Transverse colon (tissue), 3 donors: ENCODE results near the gene CDH15.

ENCODE experiments used
- POLR2A ChIP-seq: fragments of 450-650 bp; IDR thresholded peaks from one replicate; pipeline ENCODE4 v1.6.1; 2016; ENCODE audit warnings: antibody characterized with exemption, mild to moderate bottlenecking, moderate library complexity
- TF ChIP-seq, protein P1 (sequence below), 5 experiments: fragments of 200-600 bp in 3 of 5; fragments of 450-650 bp in 2 of 5; sonication (generic) in 3 of 5; IDR thresholded peaks; 1 replicate in 2 of 5; 2 replicates in 3 of 5; pipeline ENCODE4 v1.5.1; 2016 to 2017; ENCODE audit warnings: antibody characterized with exemption in 5 of 5, inconsistent platforms in 3 of 5, mild to moderate bottlenecking in 2 of 5, moderate library complexity in 1 of 5

DNA sequence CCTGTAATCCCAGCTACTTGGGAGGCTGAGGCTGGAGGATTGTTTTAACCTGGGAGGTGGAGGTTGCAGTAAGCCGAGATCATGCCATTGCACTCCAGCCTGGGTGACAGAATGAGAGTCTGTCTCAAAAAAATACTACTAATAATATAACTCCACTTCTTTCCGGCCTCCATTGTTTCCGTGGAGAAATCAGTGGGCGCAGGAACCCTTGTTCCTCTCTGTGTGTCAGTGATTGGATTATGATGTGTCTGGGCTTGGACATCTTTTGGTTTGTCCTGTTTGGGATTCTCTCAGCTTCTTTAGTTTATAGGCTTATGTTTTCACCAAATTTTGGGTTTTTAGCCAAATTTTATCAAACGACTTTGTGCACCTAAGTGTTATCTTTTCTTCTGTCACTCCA is 41.1 kb upstream of the CDH15 start:
- TF ChIP-seq, protein P1, sequence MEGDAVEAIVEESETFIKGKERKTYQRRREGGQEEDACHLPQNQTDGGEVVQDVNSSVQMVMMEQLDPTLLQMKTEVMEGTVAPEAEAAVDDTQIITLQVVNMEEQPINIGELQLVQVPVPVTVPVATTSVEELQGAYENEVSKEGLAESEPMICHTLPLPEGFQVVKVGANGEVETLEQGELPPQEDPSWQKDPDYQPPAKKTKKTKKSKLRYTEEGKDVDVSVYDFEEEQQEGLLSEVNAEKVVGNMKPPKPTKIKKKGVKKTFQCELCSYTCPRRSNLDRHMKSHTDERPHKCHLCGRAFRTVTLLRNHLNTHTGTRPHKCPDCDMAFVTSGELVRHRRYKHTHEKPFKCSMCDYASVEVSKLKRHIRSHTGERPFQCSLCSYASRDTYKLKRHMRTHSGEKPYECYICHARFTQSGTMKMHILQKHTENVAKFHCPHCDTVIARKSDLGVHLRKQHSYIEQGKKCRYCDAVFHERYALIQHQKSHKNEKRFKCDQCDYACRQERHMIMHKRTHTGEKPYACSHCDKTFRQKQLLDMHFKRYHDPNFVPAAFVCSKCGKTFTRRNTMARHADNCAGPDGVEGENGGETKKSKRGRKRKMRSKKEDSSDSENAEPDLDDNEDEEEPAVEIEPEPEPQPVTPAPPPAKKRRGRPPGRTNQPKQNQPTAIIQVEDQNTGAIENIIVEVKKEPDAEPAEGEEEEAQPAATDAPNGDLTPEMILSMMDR (IDR thresholded peaks at IDR 0.05) = no peak
- TF ChIP-seq POLR2A = no peak
